Upper lobe of left lung (tissue), 4 donors: ENCODE measurements around the gene KDM5C.

Source experiments
- POLR2A ChIP-seq, 4 donors: fragments of 450-650 bp; IDR thresholded peaks; one replicate each; pipeline ENCODE4 v1.5.1; 2016 to 2017; ENCODE audit warnings: antibody characterized with exemption in 4 of 4, mild to moderate bottlenecking in 2 of 4
- POLR2AphosphoS5 ChIP-seq, 2 donors: sonication (generic); formaldehyde crosslinking; IDR thresholded peaks; one replicate each; pipeline ENCODE4 v1.5.1; 2017; ENCODE audit warnings: antibody characterized with exemption in 2 of 2

DNA sequence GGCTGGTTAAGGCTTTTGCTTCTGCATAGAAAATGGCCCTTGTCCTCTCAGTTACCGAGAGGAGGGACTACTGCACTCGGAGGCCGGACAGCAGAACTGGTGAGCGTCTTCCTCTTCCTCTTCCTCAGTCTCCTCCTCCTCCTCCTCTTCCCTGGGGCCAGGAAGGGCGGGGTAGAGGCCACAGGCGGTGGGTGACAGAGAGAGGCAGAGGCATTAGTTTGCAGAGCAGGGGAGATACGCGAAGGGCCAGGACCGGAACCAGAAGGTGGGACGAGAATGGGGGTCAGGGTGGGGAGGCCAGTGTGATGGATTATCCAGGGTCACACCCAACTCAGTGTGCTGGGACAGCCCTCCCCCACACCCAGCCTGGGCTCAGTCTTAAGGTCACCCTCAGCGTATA lies 41.9 kb upstream of the KDM5C start:
- no peak for TF ChIP-seq POLR2A (IDR thresholded peaks at IDR 0.05)
- no peak for TF ChIP-seq POLR2AphosphoS5 (IDR thresholded peaks at IDR 0.05)
